Liver (tissue), 3 donors: ENCODE measurements around the gene DDX1.

Experiments
- ATF3 ChIP-seq: IDR thresholded peaks from 2 replicates; pipeline ENCODE4 v1.6.1; 2016; ENCODE audit warnings: antibody characterized with exemption
- GABPA ChIP-seq, 2 donors: IDR thresholded peaks in 1 of 2; conservative IDR thresholded peaks in 1 of 2; 2 replicates each; pipeline ENCODE4 v1.6.1; 2016; ENCODE audit warnings: antibody characterized with exemption in 2 of 2, mild to moderate bottlenecking in 1 of 2, moderate library complexity in 1 of 2
- JUND ChIP-seq, 2 donors: IDR thresholded peaks; 2 replicates each; pipeline ENCODE4 v1.6.1; 2016; ENCODE audit warnings: antibody characterized with exemption in 2 of 2
- RAD21 ChIP-seq, 2 donors: IDR thresholded peaks; 2 replicates each; pipeline ENCODE4 v1.6.1; 2016; ENCODE audit warnings: antibody characterized with exemption in 2 of 2, mild to moderate bottlenecking in 2 of 2
- REST ChIP-seq: IDR thresholded peaks from 2 replicates; pipeline ENCODE4 v1.6.1; 2016; ENCODE audit warnings: antibody characterized with exemption, mild to moderate bottlenecking
- TAF1 ChIP-seq: conservative IDR thresholded peaks from 2 replicates; pipeline ENCODE4 v1.6.1; 2016; ENCODE audit warnings: antibody characterized with exemption, mild to moderate bottlenecking
- YY1 ChIP-seq: IDR thresholded peaks from 2 replicates; pipeline ENCODE4 v1.6.1; 2016; ENCODE audit warnings: antibody characterized with exemption, mild to moderate bottlenecking
- TF ChIP-seq, protein P1 (sequence below): fragments of 150-350 bp; IDR thresholded peaks from 2 replicates; pipeline ENCODE4 v1.5.1; 2017; ENCODE audit warnings: improper control_type of control experiment, low read depth, low read length; ENCODE audit not compliant: missing input control
- donor health status: healthy.
- donor health status: healthy.

- no peak for TF ChIP-seq JUND (IDR thresholded peaks at IDR 0.05)
- TF ChIP-seq, protein P1, sequence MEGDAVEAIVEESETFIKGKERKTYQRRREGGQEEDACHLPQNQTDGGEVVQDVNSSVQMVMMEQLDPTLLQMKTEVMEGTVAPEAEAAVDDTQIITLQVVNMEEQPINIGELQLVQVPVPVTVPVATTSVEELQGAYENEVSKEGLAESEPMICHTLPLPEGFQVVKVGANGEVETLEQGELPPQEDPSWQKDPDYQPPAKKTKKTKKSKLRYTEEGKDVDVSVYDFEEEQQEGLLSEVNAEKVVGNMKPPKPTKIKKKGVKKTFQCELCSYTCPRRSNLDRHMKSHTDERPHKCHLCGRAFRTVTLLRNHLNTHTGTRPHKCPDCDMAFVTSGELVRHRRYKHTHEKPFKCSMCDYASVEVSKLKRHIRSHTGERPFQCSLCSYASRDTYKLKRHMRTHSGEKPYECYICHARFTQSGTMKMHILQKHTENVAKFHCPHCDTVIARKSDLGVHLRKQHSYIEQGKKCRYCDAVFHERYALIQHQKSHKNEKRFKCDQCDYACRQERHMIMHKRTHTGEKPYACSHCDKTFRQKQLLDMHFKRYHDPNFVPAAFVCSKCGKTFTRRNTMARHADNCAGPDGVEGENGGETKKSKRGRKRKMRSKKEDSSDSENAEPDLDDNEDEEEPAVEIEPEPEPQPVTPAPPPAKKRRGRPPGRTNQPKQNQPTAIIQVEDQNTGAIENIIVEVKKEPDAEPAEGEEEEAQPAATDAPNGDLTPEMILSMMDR = no peak
- TF ChIP-seq TAF1 = no peak
- TF ChIP-seq ATF3 = no peak
- TF ChIP-seq RAD21 (IDR thresholded peaks at IDR 0.05) = no peak
- no peak for TF ChIP-seq YY1
- TF ChIP-seq GABPA (IDR thresholded peaks at IDR 0.05 in 1 of 2, conservative IDR thresholded peaks at IDR 0.05 in 1 of 2) = no peak
- no peak for TF ChIP-seq REST
Observed at GRCh38 chr2:15619510-15619909, 27.8 kb downstream of the DDX1 start.
